Glutamatergic neuron (in vitro differentiated cells): ENCODE data around the gene CDK5RAP1. TPM values are rescaled to one million over a fixed set of nuclear protein-coding genes. Genes with fewer than 3 reads are reported as not detected.
A peak's percentile ranks its signal among the peaks of the same experiment; 100 is the strongest.
"Not testable (repeated sequence)": the region's sequence is repeated elsewhere in the genome, so short reads cannot be mapped to it uniquely, and the experiment has no call there.

Experiments
- DNase-seq: peaks from one replicate; pipeline ENCODE4 v3.0.0; 2022
- H3K27ac Mint-ChIP-seq: one replicate; pipeline ENCODE4 v1.8.0; 2020; ENCODE audit warnings: mild to moderate bottlenecking, mixed read lengths, inconsistent platforms; ENCODE audit not compliant: unreplicated experiment
- H3K27me3 Mint-ChIP-seq: one replicate; pipeline ENCODE4 v1.8.0; 2020; ENCODE audit warnings: mild to moderate bottlenecking, moderate library complexity, mixed read lengths, inconsistent platforms; ENCODE audit not compliant: unreplicated experiment
- H3K36me3 Mint-ChIP-seq: one replicate; pipeline ENCODE4 v1.8.0; 2020; ENCODE audit warnings: mild to moderate bottlenecking, mixed read lengths, inconsistent platforms; ENCODE audit not compliant: unreplicated experiment
- H3K4me1 Mint-ChIP-seq: one replicate; pipeline ENCODE4 v1.8.0; 2020; ENCODE audit warnings: mild to moderate bottlenecking, low read depth, mixed read lengths, inconsistent platforms; ENCODE audit not compliant: unreplicated experiment
- H3K4me3 Mint-ChIP-seq: one replicate; pipeline ENCODE4 v1.8.0; 2020; ENCODE audit warnings: mild to moderate bottlenecking, mixed read lengths, inconsistent platforms; ENCODE audit not compliant: unreplicated experiment
- H3K9me3 Mint-ChIP-seq: one replicate; pipeline ENCODE4 v1.8.0; 2020; ENCODE audit warnings: mild to moderate bottlenecking, moderate library complexity, mixed read lengths, inconsistent platforms; ENCODE audit not compliant: unreplicated experiment
- CTCF ChIP-seq: fragments of 200-600 bp; sonication (generic); IDR thresholded peaks from one replicate; pipeline ENCODE4 v1.5.0; 2021; ENCODE audit not compliant: partially characterized antibody, unreplicated experiment
- total RNA-seq: library from RNA; stranded (reverse); fragmentation: NEBNext Ultra II Directional; extraction: Animal tissue kit (Norgen Biotek cat#: 25700); gene quantifications from one replicate; pipeline ENCODE4 v1.2.1, GENCODE V29; 2021; ENCODE audit not compliant: unreplicated experiment

Gene CDK5RAP1
- total RNA-seq, 1 donor from 2014 or later: 30.9 TPM

- Mint-ChIP-seq H3K27ac (no peak overlapping the region), H3K4me3 (no peak overlapping the region), H3K36me3 (no peaks in the 10 kb centered on the region), H3K27me3 (no peaks in the 10 kb centered on the region), H3K9me3 (no peaks in the 10 kb centered on the region), H3K4me1 (no peaks in the 10 kb centered on the region)
- no peak for DNase-seq
- no peak for TF ChIP-seq CTCF
Measured at GRCh38 chr20:33431797-33432381, 30.6 kb upstream of the CDK5RAP1 start.

GRCh38 chr20:33423875-33424274 is 22.6 kb upstream of the CDK5RAP1 start:
- H3K4me3 Mint-ChIP-seq, H3K36me3 Mint-ChIP-seq, DNase-seq, H3K4me1 Mint-ChIP-seq, H3K27ac Mint-ChIP-seq, H3K27me3 Mint-ChIP-seq, H3K9me3 Mint-ChIP-seq: not testable (repeated sequence)

- no peak for DNase-seq
- Mint-ChIP-seq H3K36me3 (no peaks in the 10 kb centered on the region), H3K4me3 (no peak overlapping the region), H3K27ac (no peak overlapping the region), H3K27me3 (no peaks in the 10 kb centered on the region), H3K9me3 (no peaks in the 10 kb centered on the region), H3K4me1 (peaks cover 4% of the 10 kb centered on the region)
- TF ChIP-seq CTCF: no peak
Measured at GRCh38 chr20:33423141-33423834, 22.0 kb upstream of the CDK5RAP1 start.

GRCh38 chr20:33419140-33419974 is 18.0 kb upstream of the CDK5RAP1 start:
- H3K9me3 Mint-ChIP-seq: no peaks in the 10 kb centered on the region

GRCh38 chr20:33418033-33418432 is 16.7 kb upstream of the CDK5RAP1 start:
- no peak for DNase-seq
- Mint-ChIP-seq H3K27ac (no peak overlapping the region), H3K4me1 (peaks cover 4% of the 10 kb centered on the region), H3K36me3 (no peaks in the 10 kb centered on the region), H3K27me3 (no peaks in the 10 kb centered on the region), H3K9me3 (no peaks in the 10 kb centered on the region), H3K4me3 (no peak overlapping the region)
- TF ChIP-seq CTCF: no peak

More at GRCh38 chr20:33419140-33419974, 18.0 kb upstream of the CDK5RAP1 start:
- no peaks in the 10 kb centered on the region for H3K27me3 Mint-ChIP-seq
- no peak for TF ChIP-seq CTCF
- H3K27ac Mint-ChIP-seq: no peak overlapping the region
- H3K4me3 Mint-ChIP-seq: no peak overlapping the region
- H3K4me1 Mint-ChIP-seq: peaks cover 4% of the 10 kb centered on the region
- H3K36me3 Mint-ChIP-seq: no peaks in the 10 kb centered on the region
- DNase-seq: peak; percentile 31
